ENCODE measurements around the gene PDIA2.

The PDIA2 gene

GRCh38 chr16:280991-281659 is 1.8 kb upstream of the PDIA2 start:
- no peak for FAIRE-seq

GRCh38 chr16:281660-282255 is 1.2 kb upstream of the PDIA2 start:
- FAIRE-seq, result no peak

GRCh38 chr16:282491-282890 is 473 bp upstream of the PDIA2 start:
- FAIRE-seq, result no peak

- FAIRE-seq, result no peak
Measured at GRCh38 chr16:284204-285120, 1.5 kb downstream of the PDIA2 start.

GRCh38 chr16:285146-286055 is 2.4 kb downstream of the PDIA2 start:
- no peak for FAIRE-seq

GRCh38 chr16:286491-287297 is 3.7 kb downstream of the PDIA2 start:
- no peak for FAIRE-seq

- no peak for FAIRE-seq
Measured at GRCh38 chr16:287298-287811, 4.4 kb downstream of the PDIA2 start.

GRCh38 chr16:287981-288920 is 5.3 kb downstream of the PDIA2 start:
- no peak for FAIRE-seq

- FAIRE-seq, result no peak
Measured at GRCh38 chr16:289395-289997, 6.5 kb downstream of the PDIA2 start.

GRCh38 chr16:290015-290680 is 7.2 kb downstream of the PDIA2 start:
- no peak for FAIRE-seq

- no peak for FAIRE-seq
Measured at GRCh38 chr16:290681-291405, 7.9 kb downstream of the PDIA2 start.

- FAIRE-seq, result no peak
Measured at GRCh38 chr16:291539-291938, 8.6 kb downstream of the PDIA2 start.

GRCh38 chr16:293043-293775 is 10.2 kb downstream of the PDIA2 start:
- FAIRE-seq, result no peak

- FAIRE-seq, result no peak
Measured at GRCh38 chr16:296276-296675, 13.3 kb downstream of the PDIA2 start.

- no peak for FAIRE-seq
Measured at GRCh38 chr16:296806-297510, 14.0 kb downstream of the PDIA2 start.

- no peak for FAIRE-seq
Measured at GRCh38 chr16:297832-298231, 14.9 kb downstream of the PDIA2 start.

GRCh38 chr16:301235-301634 is 18.3 kb downstream of the PDIA2 start:
- no peak for FAIRE-seq
